RWPE2 (cell line): ENCODE data around the gene MSH4.

Experiments
- ATAC-seq: fragments of 200-7000 bp; cut with Tn5 transposase; 3 replicates; pipeline ENCODE4 v1.9.1; 2021; ENCODE audit warnings: low read depth
- DNase-seq: peaks from one replicate; pipeline ENCODE4 v3.0.0-alpha.2; 2020; ENCODE audit warnings: low spot score
- H3K27ac ChIP-seq: fragments of 450-650 bp; 2 replicates; pipeline ENCODE4 v1.5.1; 2017; ENCODE audit warnings: mild to moderate bottlenecking; ENCODE audit not compliant: poor library complexity, severe bottlenecking
- H3K27me3 ChIP-seq: fragments of 250-450 bp; sonication (Bioruptor Pico); 2 replicates; pipeline ENCODE4 v1.5.1; 2021; ENCODE audit warnings: mild to moderate bottlenecking, moderate library complexity; ENCODE audit not compliant: insufficient read depth, poor library complexity, severe bottlenecking
- H3K36me3 ChIP-seq: fragments of 250-450 bp; sonication (Bioruptor Pico); 2 replicates; pipeline ENCODE4 v1.5.1; 2020; ENCODE audit warnings: low read depth, mild to moderate bottlenecking, moderate library complexity
- H3K4me1 ChIP-seq: fragments of 250-450 bp; sonication (Bioruptor Pico); 2 replicates; pipeline ENCODE4 v1.5.1; 2021; ENCODE audit warnings: mild to moderate bottlenecking, moderate library complexity; ENCODE audit not compliant: insufficient read depth, poor library complexity, severe bottlenecking
- H3K4me3 ChIP-seq: fragments of 250-450 bp; sonication (Bioruptor Pico); 2 replicates; pipeline ENCODE4 v1.5.1; 2021; ENCODE audit warnings: mild to moderate bottlenecking, moderate library complexity; ENCODE audit not compliant: severe bottlenecking
- H3K9me3 ChIP-seq: fragments of 250-450 bp; sonication (Bioruptor Pico); 2 replicates; pipeline ENCODE4 v1.5.1; 2021; ENCODE audit warnings: mild to moderate bottlenecking, moderate library complexity; ENCODE audit not compliant: severe bottlenecking
- TF ChIP-seq, protein P1 (sequence below): fragments of 450-650 bp; IDR thresholded peaks from one replicate; pipeline ENCODE4 v1.5.1; 2017; ENCODE audit warnings: mild to moderate bottlenecking, moderate library complexity; ENCODE audit not compliant: poor library complexity, severe bottlenecking

MSH4 gene

GRCh38 chr1:75785320-75785982 is 11.2 kb upstream of the MSH4 start:
- ATAC-seq (peak; percentile 44), DNase-seq (no peak)
- H3K4me1 ChIP-seq, result peaks cover 17% of the 10 kb centered on the region
- no peaks in the 10 kb centered on the region for H3K9me3 ChIP-seq
- H3K36me3 ChIP-seq, result peaks cover 39% of the 10 kb centered on the region
- H3K4me3 ChIP-seq, result peak overlapping the region; percentile 52
- H3K27me3 ChIP-seq, result no peaks in the 10 kb centered on the region
- peak overlapping the region; percentile 77 for H3K27ac ChIP-seq
- TF ChIP-seq, protein P1, sequence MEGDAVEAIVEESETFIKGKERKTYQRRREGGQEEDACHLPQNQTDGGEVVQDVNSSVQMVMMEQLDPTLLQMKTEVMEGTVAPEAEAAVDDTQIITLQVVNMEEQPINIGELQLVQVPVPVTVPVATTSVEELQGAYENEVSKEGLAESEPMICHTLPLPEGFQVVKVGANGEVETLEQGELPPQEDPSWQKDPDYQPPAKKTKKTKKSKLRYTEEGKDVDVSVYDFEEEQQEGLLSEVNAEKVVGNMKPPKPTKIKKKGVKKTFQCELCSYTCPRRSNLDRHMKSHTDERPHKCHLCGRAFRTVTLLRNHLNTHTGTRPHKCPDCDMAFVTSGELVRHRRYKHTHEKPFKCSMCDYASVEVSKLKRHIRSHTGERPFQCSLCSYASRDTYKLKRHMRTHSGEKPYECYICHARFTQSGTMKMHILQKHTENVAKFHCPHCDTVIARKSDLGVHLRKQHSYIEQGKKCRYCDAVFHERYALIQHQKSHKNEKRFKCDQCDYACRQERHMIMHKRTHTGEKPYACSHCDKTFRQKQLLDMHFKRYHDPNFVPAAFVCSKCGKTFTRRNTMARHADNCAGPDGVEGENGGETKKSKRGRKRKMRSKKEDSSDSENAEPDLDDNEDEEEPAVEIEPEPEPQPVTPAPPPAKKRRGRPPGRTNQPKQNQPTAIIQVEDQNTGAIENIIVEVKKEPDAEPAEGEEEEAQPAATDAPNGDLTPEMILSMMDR, result no peak

- Histone ChIP-seq H3K27ac (peak within 1 kb of the TSS; percentile 77), H3K9me3 (no peaks in the 10 kb centered on the region), H3K27me3 (no peaks in the 10 kb centered on the region), H3K4me1 (peaks cover 25% of the 10 kb centered on the region), H3K4me3 (peak within 1 kb of the TSS; percentile 52), H3K36me3 (peaks cover 46% of the 10 kb centered on the region)
- DNase-seq (peak; percentile 92), ATAC-seq (peak; percentile 88)
- TF ChIP-seq, protein P1, result no peak
Observed at GRCh38 chr1:75785983-75786853, 10.5 kb upstream of the MSH4 start, which contains the start of gene RABGGTB. Gene RABGGTB, plus strand, starts transcription at chr1:75786256. Its CDS starts 16 bp downstream, at chr1:75786272.

GRCh38 chr1:75786901-75787493 is 9.7 kb upstream of the MSH4 start:
- Histone ChIP-seq H3K4me3 (peak overlapping the region; percentile 52), H3K4me1 (peaks cover 27% of the 10 kb centered on the region), H3K36me3 (peaks cover 54% of the 10 kb centered on the region), H3K27ac (peak overlapping the region; percentile 77), H3K9me3 (no peaks in the 10 kb centered on the region), H3K27me3 (no peaks in the 10 kb centered on the region)
- TF ChIP-seq, protein P1, result no peak
- ATAC-seq (no peak), DNase-seq (no peak)

DNA sequence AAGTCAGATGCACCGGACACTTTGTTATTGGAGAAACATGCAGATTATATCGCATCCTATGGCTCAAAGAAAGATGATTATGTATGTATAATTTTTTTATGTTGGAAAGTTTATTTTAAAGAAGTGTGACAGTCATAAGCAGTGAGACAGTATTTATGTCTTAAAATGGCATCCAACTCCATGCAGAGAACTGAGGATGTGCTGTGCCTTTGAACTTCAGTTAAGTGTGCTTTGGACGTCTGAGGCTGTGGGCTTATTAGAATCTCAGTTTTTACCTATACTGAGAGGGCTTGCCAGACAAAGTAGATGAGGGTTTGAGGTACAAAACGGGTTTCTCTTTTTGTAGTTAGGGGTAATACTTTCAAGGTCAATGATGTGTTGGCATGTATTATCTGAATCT is 9.2 kb upstream of the MSH4 start:
- DNase-seq (no peak), ATAC-seq (no peak)
- peak overlapping the region; percentile 77 for H3K27ac ChIP-seq
- H3K27me3 ChIP-seq, result no peaks in the 10 kb centered on the region
- no peaks in the 10 kb centered on the region for H3K9me3 ChIP-seq
- peaks cover 59% of the 10 kb centered on the region for H3K36me3 ChIP-seq
- peaks cover 27% of the 10 kb centered on the region for H3K4me1 ChIP-seq
- TF ChIP-seq, protein P1, result no peak
- H3K4me3 ChIP-seq, result peak overlapping the region; percentile 52
